ENCODE data around the gene INTS7. TPM values are rescaled to one million over a fixed set of nuclear protein-coding genes. Genes with fewer than 3 reads are reported as not detected.

The INTS7 gene, protein sequence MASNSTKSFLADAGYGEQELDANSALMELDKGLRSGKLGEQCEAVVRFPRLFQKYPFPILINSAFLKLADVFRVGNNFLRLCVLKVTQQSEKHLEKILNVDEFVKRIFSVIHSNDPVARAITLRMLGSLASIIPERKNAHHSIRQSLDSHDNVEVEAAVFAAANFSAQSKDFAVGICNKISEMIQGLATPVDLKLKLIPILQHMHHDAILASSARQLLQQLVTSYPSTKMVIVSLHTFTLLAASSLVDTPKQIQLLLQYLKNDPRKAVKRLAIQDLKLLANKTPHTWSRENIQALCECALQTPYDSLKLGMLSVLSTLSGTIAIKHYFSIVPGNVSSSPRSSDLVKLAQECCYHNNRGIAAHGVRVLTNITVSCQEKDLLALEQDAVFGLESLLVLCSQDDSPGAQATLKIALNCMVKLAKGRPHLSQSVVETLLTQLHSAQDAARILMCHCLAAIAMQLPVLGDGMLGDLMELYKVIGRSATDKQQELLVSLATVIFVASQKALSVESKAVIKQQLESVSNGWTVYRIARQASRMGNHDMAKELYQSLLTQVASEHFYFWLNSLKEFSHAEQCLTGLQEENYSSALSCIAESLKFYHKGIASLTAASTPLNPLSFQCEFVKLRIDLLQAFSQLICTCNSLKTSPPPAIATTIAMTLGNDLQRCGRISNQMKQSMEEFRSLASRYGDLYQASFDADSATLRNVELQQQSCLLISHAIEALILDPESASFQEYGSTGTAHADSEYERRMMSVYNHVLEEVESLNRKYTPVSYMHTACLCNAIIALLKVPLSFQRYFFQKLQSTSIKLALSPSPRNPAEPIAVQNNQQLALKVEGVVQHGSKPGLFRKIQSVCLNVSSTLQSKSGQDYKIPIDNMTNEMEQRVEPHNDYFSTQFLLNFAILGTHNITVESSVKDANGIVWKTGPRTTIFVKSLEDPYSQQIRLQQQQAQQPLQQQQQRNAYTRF
- polyA plus RNA-seq: 10 to 100 TPM; 16.6 to 17.3 (median 17.0) TPM

GRCh38 chr1:212035123-212035834 lies at the start of gene INTS7, which contains the start of gene DTL:
Gene INTS7, minus strand, starts transcription at chr1:212035557. Its CDS starts 120 bp downstream, at chr1:212035437.
Gene DTL, plus strand, starts transcription at chr1:212035748. Its CDS starts 143 bp downstream, at chr1:212035891.
- Mint-ChIP-seq H3K36me3 (no peaks in the 10 kb centered on the region), H3K27ac (peak within 1 kb of the TSS; percentile 87 to 96 (median 91)), H3K4me1 (peaks cover 42 to 62% of the 10 kb centered on the region in 2 donors), H3K27me3 (ENCODE audit: low read depth in 3 of 3) (peaks cover 7 to 12% (median 8%) of the 10 kb centered on the region in 3 donors), H3K4me3 (peak within 1 kb of the TSS; percentile 91 to 100 (median 98)), H3K9me3 (no peaks in the 10 kb centered on the region)
- peak; percentile 99 for DNase-seq

DNA sequence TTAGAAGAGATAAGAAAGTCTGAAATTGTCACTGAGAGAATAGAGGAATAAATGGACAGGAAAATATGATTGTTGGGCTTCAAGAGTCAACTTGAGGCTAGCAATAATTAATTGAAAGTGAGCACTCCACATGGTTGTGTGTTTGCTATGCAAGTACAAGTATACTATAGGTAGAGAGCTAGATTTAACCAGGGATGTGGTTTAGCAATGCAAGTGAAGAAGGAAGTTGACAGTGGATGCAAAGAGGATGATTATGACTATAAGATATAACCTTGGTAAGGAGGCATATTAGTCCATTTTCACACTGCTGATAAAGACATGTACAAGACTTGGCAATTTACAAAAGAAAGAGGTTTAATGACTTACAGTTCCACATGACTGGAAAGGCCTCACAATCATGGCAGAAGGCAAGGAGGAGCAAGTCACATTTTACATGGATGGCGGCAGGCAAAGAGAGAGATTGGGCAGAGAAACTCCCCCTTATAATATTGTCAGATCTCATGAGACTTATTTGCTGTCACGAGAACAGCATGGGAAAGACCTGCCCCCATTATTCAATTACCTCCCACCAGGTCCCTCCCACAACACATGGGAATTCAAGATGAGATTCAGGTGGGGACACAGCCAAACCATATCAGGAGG lies 47.5 kb upstream of the INTS7 start:
- Mint-ChIP-seq H3K36me3 (no peaks in the 10 kb centered on the region), H3K27ac (no peak overlapping the region), H3K9me3 (no peaks in the 10 kb centered on the region), H3K4me3 (no peak overlapping the region), H3K4me1 (peaks cover 0 to 2% of the 10 kb centered on the region in 2 donors), H3K27me3 (ENCODE audit: low read depth in 3 of 3) (no peaks in the 10 kb centered on the region)
- DNase-seq: no peak

- Mint-ChIP-seq H3K4me1 (no peaks in the 10 kb centered on the region), H3K36me3 (peaks cover 0 to 3% (median 0%) of the 10 kb centered on the region in 3 donors), H3K27me3 (ENCODE audit: low read depth in 3 of 3) (no peaks in the 10 kb centered on the region), H3K9me3 (no peaks in the 10 kb centered on the region), H3K4me3 (no peak overlapping the region), H3K27ac (no peak overlapping the region)
- no peak for DNase-seq
Observed at GRCh38 chr1:212078826-212079225, 43.5 kb upstream of the INTS7 start.

GRCh38 chr1:212077028-212077427 lies 41.7 kb upstream of the INTS7 start:
- H3K27me3 Mint-ChIP-seq (ENCODE audit: low read depth in 3 of 3): no peaks in the 10 kb centered on the region
- peaks cover 0 to 3% (median 0%) of the 10 kb centered on the region in 3 donors for H3K36me3 Mint-ChIP-seq
- H3K4me3 Mint-ChIP-seq: no peak overlapping the region
- H3K27ac Mint-ChIP-seq: no peak overlapping the region
- no peak for DNase-seq
- no peaks in the 10 kb centered on the region for H3K9me3 Mint-ChIP-seq
- no peaks in the 10 kb centered on the region for H3K4me1 Mint-ChIP-seq

DNA sequence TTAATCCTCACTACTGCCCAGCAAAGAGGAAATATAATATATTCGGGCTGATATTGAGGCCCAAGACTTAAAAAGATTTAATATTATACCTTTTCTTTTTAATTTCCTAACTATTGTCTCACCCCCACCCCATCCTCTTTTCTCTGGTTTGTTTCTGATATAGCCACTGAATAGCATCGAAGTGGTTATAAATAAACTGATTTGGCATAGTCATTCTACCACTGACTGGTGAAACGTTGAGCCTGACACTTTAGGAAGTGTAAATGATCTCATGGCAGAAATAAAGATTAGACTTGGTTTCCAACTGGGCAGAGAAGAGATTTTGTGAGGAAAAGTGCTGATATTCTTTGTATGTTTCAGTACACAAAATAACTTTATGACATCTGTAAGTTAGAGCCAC lies 39.5 kb upstream of the INTS7 start:
- H3K36me3 Mint-ChIP-seq: peaks cover 0 to 3% (median 0%) of the 10 kb centered on the region in 3 donors
- no peak overlapping the region for H3K4me3 Mint-ChIP-seq
- H3K4me1 Mint-ChIP-seq: no peaks in the 10 kb centered on the region
- peak overlapping the region in 1 of 6 donors; percentile 0 for H3K27ac Mint-ChIP-seq
- no peaks in the 10 kb centered on the region for H3K27me3 Mint-ChIP-seq (ENCODE audit: low read depth in 3 of 3)
- no peaks in the 10 kb centered on the region for H3K9me3 Mint-ChIP-seq
- no peak for DNase-seq

- no peak for DNase-seq
- Mint-ChIP-seq H3K4me1 (no peaks in the 10 kb centered on the region), H3K27me3 (ENCODE audit: low read depth in 3 of 3) (no peaks in the 10 kb centered on the region), H3K27ac (no peak overlapping the region), H3K36me3 (peaks cover 0 to 3% (median 0%) of the 10 kb centered on the region in 3 donors), H3K9me3 (no peaks in the 10 kb centered on the region), H3K4me3 (no peak overlapping the region)
Observed at GRCh38 chr1:212074313-212074712, 39.0 kb upstream of the INTS7 start.

DNA sequence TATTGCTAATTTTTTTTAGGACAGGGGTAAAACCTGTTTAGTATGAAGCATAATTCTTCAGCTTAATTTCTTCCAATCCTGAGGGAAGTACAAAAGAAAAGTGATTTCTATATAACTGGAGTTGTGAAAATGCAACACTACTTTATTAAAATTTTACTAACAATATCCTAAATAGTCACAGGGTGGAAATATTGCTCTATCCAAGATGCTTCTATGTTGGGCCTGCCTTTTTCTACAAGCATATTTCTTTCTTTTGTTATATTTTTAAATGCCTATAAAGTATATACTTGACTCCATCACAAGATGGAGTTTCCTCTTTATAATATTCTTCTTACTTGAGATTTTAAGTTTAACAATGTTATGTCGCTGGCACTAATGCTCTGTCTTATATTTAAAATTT lies 38.1 kb upstream of the INTS7 start:
- H3K4me1 Mint-ChIP-seq: no peaks in the 10 kb centered on the region
- H3K4me3 Mint-ChIP-seq: no peak overlapping the region
- H3K9me3 Mint-ChIP-seq: no peaks in the 10 kb centered on the region
- no peaks in the 10 kb centered on the region for H3K27me3 Mint-ChIP-seq (ENCODE audit: low read depth in 3 of 3)
- H3K36me3 Mint-ChIP-seq: peaks cover 0 to 3% (median 0%) of the 10 kb centered on the region in 3 donors
- DNase-seq: peak in 1 of 3 donors; percentile 5
- H3K27ac Mint-ChIP-seq: no peak overlapping the region

GRCh38 chr1:212072047-212072446 lies 36.7 kb upstream of the INTS7 start:
- H3K27me3 Mint-ChIP-seq (ENCODE audit: low read depth in 3 of 3): no peaks in the 10 kb centered on the region
- no peaks in the 10 kb centered on the region for H3K4me1 Mint-ChIP-seq
- no peak overlapping the region for H3K4me3 Mint-ChIP-seq
- H3K27ac Mint-ChIP-seq: no peak overlapping the region
- DNase-seq: no peak
- peaks cover 0 to 3% (median 0%) of the 10 kb centered on the region in 3 donors for H3K36me3 Mint-ChIP-seq
- H3K9me3 Mint-ChIP-seq: no peaks in the 10 kb centered on the region

DNA sequence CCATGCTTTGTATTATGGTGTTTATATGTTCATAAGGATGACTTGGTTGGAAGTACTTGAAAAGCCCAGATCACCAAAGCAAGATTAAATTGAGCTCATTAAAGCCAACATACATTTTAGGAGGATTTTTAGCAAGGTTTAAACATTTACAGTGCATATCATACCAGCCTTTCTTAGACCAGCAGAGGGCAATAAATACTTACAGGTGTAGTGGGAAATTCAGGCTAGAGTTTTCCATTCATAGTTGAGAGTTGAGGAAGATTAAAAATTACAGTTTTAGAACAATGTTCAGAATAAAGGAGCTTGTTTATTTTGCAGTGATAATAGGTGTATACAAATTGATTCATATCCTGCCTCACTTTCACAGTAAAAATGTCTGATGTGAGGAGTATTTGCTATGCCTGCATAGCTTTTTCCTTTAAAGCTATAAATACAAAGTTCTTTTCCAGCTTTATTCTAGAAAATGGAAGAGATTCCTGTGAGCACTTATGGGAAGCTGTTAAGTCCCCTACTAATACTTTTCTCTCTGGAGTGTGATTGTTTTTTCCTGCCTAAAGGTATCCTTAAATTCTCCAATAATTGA lies 35.5 kb upstream of the INTS7 start:
- no peaks in the 10 kb centered on the region for H3K27me3 Mint-ChIP-seq (ENCODE audit: low read depth in 3 of 3)
- no peak overlapping the region for H3K4me3 Mint-ChIP-seq
- no peaks in the 10 kb centered on the region for H3K36me3 Mint-ChIP-seq
- no peaks in the 10 kb centered on the region for H3K4me1 Mint-ChIP-seq
- peak; percentile 41 to 58 (median 46) for DNase-seq
- no peaks in the 10 kb centered on the region for H3K9me3 Mint-ChIP-seq
- no peak overlapping the region for H3K27ac Mint-ChIP-seq

DNA sequence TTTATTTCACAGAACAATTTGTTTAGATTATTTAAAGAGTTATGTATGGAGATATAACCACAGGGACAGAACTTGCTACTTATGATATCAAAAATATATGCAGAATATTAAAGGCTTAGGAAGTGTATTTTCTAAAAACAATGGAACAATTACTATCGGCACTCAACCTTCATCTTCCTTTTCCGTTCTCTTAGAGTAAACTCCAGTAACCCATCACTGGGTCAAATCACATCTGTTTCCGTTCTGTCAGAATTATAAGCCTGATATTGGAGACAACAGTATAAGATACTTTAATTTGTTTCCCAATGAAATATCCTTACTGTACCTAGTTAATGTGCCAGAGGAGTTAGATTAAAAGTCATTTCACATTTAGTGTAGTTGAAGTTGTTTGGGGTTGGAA lies 32.4 kb upstream of the INTS7 start:
- H3K27me3 Mint-ChIP-seq (ENCODE audit: low read depth in 3 of 3): no peaks in the 10 kb centered on the region
- DNase-seq: no peak
- no peak overlapping the region for H3K4me3 Mint-ChIP-seq
- H3K4me1 Mint-ChIP-seq: no peaks in the 10 kb centered on the region
- H3K27ac Mint-ChIP-seq: no peak overlapping the region
- no peaks in the 10 kb centered on the region for H3K9me3 Mint-ChIP-seq
- H3K36me3 Mint-ChIP-seq: no peaks in the 10 kb centered on the region

GRCh38 chr1:212062832-212063438 lies 27.6 kb upstream of the INTS7 start:
- no peak overlapping the region for H3K4me3 Mint-ChIP-seq
- H3K9me3 Mint-ChIP-seq: no peaks in the 10 kb centered on the region

GRCh38 chr1:212060632-212061472 lies 25.5 kb upstream of the INTS7 start:
- DNase-seq: no peak
- no peak overlapping the region for H3K4me3 Mint-ChIP-seq
- H3K9me3 Mint-ChIP-seq: peaks cover 4 to 18% (median 14%) of the 10 kb centered on the region in 6 donors
- peak overlapping the region in 2 of 6 donors; percentile 1 to 65 for H3K27ac Mint-ChIP-seq
- H3K27me3 Mint-ChIP-seq (ENCODE audit: low read depth in 3 of 3): no peaks in the 10 kb centered on the region
- H3K4me1 Mint-ChIP-seq: peaks cover 5 to 6% of the 10 kb centered on the region in 2 donors
- peaks cover 9 to 23% (median 18%) of the 10 kb centered on the region in 3 donors for H3K36me3 Mint-ChIP-seq

More at GRCh38 chr1:212062832-212063438, 27.6 kb upstream of the INTS7 start:
- Mint-ChIP-seq H3K4me1 (no peaks in the 10 kb centered on the region), H3K36me3 (peaks cover 0 to 5% (median 0%) of the 10 kb centered on the region in 3 donors), H3K27ac (no peak overlapping the region), H3K27me3 (ENCODE audit: low read depth in 3 of 3) (no peaks in the 10 kb centered on the region)
- DNase-seq: peak; percentile 27 to 42 (median 34)

All from immature natural killer cell (primary cell).